ENCODE measurements around the gene TMEM18.

DNA sequence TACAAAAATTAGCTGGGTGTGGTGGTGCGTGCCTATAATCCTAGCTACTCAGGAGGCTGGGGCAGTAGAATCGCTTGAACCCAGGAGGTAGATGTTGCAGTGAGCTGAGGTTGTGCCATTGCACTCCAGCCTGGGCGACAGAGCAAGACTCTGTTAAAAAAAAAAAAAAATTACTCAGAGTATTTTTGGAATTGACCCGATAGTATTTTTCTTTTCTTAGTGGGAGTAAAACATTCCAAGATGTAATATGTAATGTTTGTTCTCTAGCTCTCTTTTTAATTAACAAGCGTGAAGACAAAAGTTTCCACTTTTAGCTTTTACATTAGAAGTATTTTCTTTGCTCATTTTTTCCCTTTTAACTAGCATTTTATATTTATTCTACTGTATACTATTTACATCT is 12.0 kb upstream of the TMEM18 start:
- TF ChIP-seq, protein P1, sequence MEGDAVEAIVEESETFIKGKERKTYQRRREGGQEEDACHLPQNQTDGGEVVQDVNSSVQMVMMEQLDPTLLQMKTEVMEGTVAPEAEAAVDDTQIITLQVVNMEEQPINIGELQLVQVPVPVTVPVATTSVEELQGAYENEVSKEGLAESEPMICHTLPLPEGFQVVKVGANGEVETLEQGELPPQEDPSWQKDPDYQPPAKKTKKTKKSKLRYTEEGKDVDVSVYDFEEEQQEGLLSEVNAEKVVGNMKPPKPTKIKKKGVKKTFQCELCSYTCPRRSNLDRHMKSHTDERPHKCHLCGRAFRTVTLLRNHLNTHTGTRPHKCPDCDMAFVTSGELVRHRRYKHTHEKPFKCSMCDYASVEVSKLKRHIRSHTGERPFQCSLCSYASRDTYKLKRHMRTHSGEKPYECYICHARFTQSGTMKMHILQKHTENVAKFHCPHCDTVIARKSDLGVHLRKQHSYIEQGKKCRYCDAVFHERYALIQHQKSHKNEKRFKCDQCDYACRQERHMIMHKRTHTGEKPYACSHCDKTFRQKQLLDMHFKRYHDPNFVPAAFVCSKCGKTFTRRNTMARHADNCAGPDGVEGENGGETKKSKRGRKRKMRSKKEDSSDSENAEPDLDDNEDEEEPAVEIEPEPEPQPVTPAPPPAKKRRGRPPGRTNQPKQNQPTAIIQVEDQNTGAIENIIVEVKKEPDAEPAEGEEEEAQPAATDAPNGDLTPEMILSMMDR (IDR thresholded peaks at IDR 0.05; ENCODE audit: poor library complexity), result no peak
- TF ChIP-seq EZH2 (IDR thresholded peaks at IDR 0.05; ENCODE audit: borderline replicate concordance), result no peak
- no peak for TF ChIP-seq EZH2phosphoT487 (IDR thresholded peaks at IDR 0.05; ENCODE audit: low read depth, severe bottlenecking, unreplicated experiment)

Measured in hepatocyte (in vitro differentiated cells).